ENCODE results near the gene PPP1R9B. TPM values are rescaled to one million over a fixed set of nuclear protein-coding genes. Genes with fewer than 3 reads are reported as not detected.

The PPP1R9B gene
- total and polyA plus RNA-seq, 4 donors: 0.90 to 26.1 (median 7.1) TPM

- peaks cover 0 to 4% (median 0%) of the 10 kb centered on the region in 4 donors for H3K4me1 ChIP-seq (ENCODE audit: control insufficient read depth in 4 of 4, insufficient read depth in 4 of 4, low read length in 3 of 4)
- no peaks in the 10 kb centered on the region for H3K36me3 ChIP-seq (ENCODE audit: control insufficient read depth in 4 of 4, insufficient read depth in 3 of 4, low read depth in 1 of 4, low read length in 3 of 4)
- no peak overlapping the region for H3K9ac ChIP-seq (ENCODE audit: low read depth in 1 of 2, low read length in 2 of 2)
- H3K27me3 ChIP-seq (ENCODE audit: control insufficient read depth in 4 of 4, insufficient read depth in 4 of 4, low read length in 3 of 4): peaks cover 0 to 6% (median 0%) of the 10 kb centered on the region in 4 donors
- H3K9me3 ChIP-seq (ENCODE audit: control insufficient read depth in 4 of 4, low read length in 3 of 4): no peaks in the 10 kb centered on the region
- no peak for DNase-seq (ENCODE audit: low spot score)
- H3K4me3 ChIP-seq (ENCODE audit: low read depth in 1 of 3, low read length in 3 of 3): no peak overlapping the region
- TF ChIP-seq, protein P1, sequence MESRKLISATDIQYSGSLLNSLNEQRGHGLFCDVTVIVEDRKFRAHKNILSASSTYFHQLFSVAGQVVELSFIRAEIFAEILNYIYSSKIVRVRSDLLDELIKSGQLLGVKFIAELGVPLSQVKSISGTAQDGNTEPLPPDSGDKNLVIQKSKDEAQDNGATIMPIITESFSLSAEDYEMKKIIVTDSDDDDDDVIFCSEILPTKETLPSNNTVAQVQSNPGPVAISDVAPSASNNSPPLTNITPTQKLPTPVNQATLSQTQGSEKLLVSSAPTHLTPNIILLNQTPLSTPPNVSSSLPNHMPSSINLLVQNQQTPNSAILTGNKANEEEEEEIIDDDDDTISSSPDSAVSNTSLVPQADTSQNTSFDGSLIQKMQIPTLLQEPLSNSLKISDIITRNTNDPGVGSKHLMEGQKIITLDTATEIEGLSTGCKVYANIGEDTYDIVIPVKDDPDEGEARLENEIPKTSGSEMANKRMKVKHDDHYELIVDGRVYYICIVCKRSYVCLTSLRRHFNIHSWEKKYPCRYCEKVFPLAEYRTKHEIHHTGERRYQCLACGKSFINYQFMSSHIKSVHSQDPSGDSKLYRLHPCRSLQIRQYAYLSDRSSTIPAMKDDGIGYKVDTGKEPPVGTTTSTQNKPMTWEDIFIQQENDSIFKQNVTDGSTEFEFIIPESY (IDR thresholded peaks at IDR 0.05): no peak
- TF ChIP-seq HNF4G (IDR thresholded peaks at IDR 0.05) (no peak), ATF3 (IDR thresholded peaks at IDR 0.05) (no peak), CTCF (IDR thresholded peaks at IDR 0.05; ENCODE audit: low read depth, low read length, missing input control) (no peak), GABPA (IDR thresholded peaks at IDR 0.05 in 1 of 2, conservative IDR thresholded peaks at IDR 0.05 in 1 of 2) (no peak)
- H3K27ac ChIP-seq (ENCODE audit: low read depth in 1 of 2, low read length in 2 of 2): no peak overlapping the region
- 97% methylated on average over 4 of the region's 4 CpGs for WGBS
These were observed 25.0 kb downstream of the PPP1R9B start for GRCh38 chr17:50125420-50125997.

GRCh38 chr17:50123649-50124349, 26.7 kb downstream of the PPP1R9B start:
- no peaks in the 10 kb centered on the region for H3K36me3 ChIP-seq (ENCODE audit: control insufficient read depth in 4 of 4, insufficient read depth in 3 of 4, low read depth in 1 of 4, low read length in 3 of 4)
- H3K4me1 ChIP-seq (ENCODE audit: control insufficient read depth in 4 of 4, insufficient read depth in 4 of 4, low read length in 3 of 4): no peaks in the 10 kb centered on the region
- H3K27ac ChIP-seq (ENCODE audit: low read depth in 1 of 2, low read length in 2 of 2): no peak overlapping the region
- H3K4me3 ChIP-seq (ENCODE audit: low read depth in 1 of 3, low read length in 3 of 3): no peak overlapping the region
- peaks cover 0 to 6% (median 0%) of the 10 kb centered on the region in 4 donors for H3K27me3 ChIP-seq (ENCODE audit: control insufficient read depth in 4 of 4, insufficient read depth in 4 of 4, low read length in 3 of 4)
- no peak for DNase-seq (ENCODE audit: low spot score)
- no peak for TF ChIP-seq GABPA (IDR thresholded peaks at IDR 0.05 in 1 of 2, conservative IDR thresholded peaks at IDR 0.05 in 1 of 2)
- TF ChIP-seq NR2F2 (IDR thresholded peaks at IDR 0.05): no peak
- no peak for TF ChIP-seq SP1 (IDR thresholded peaks at IDR 0.05)
- TF ChIP-seq RXRA (IDR thresholded peaks at IDR 0.05): no peak
- no peak for TF ChIP-seq TAF1 (conservative IDR thresholded peaks at IDR 0.05)
- TF ChIP-seq JUND (IDR thresholded peaks at IDR 0.05): no peak
- no peak for TF ChIP-seq REST (IDR thresholded peaks at IDR 0.05)
- no peak for TF ChIP-seq ATF3 (IDR thresholded peaks at IDR 0.05)
- TF ChIP-seq YY1 (IDR thresholded peaks at IDR 0.05): no peak
- no peak for TF ChIP-seq FOXA1 (IDR thresholded peaks at IDR 0.05)
- no peak for TF ChIP-seq HNF4A (conservative IDR thresholded peaks at IDR 0.05)
- TF ChIP-seq RAD21 (IDR thresholded peaks at IDR 0.05): no peak
- TF ChIP-seq MAX (IDR thresholded peaks at IDR 0.05): no peak
- no peak for TF ChIP-seq HNF4G (IDR thresholded peaks at IDR 0.05)
- no peak for TF ChIP-seq EGR1 (IDR thresholded peaks at IDR 0.05; ENCODE audit: low read depth in 2 of 2)
- TF ChIP-seq CTCF (IDR thresholded peaks at IDR 0.05; ENCODE audit: low read depth, low read length, missing input control): no peak
- TF ChIP-seq, protein P1 (IDR thresholded peaks at IDR 0.05): no peak
- no peak for TF ChIP-seq FOXA2 (IDR thresholded peaks at IDR 0.05)
- H3K9me3 ChIP-seq (ENCODE audit: control insufficient read depth in 4 of 4, low read length in 3 of 4): no peaks in the 10 kb centered on the region
- WGBS: 57% methylated on average over 12 of the region's 12 CpGs
- no peak overlapping the region for H3K9ac ChIP-seq (ENCODE audit: low read depth in 1 of 2, low read length in 2 of 2)

All from liver (tissue), 9 donors.